ENCODE results near the gene JMJD8. TPM values are rescaled to one million over a fixed set of nuclear protein-coding genes. Genes with fewer than 3 reads are reported as not detected.

JMJD8 gene
- total and polyA plus RNA-seq, 10 donors, result 24.9 to 58.7 (median 35.9) TPM

DNA sequence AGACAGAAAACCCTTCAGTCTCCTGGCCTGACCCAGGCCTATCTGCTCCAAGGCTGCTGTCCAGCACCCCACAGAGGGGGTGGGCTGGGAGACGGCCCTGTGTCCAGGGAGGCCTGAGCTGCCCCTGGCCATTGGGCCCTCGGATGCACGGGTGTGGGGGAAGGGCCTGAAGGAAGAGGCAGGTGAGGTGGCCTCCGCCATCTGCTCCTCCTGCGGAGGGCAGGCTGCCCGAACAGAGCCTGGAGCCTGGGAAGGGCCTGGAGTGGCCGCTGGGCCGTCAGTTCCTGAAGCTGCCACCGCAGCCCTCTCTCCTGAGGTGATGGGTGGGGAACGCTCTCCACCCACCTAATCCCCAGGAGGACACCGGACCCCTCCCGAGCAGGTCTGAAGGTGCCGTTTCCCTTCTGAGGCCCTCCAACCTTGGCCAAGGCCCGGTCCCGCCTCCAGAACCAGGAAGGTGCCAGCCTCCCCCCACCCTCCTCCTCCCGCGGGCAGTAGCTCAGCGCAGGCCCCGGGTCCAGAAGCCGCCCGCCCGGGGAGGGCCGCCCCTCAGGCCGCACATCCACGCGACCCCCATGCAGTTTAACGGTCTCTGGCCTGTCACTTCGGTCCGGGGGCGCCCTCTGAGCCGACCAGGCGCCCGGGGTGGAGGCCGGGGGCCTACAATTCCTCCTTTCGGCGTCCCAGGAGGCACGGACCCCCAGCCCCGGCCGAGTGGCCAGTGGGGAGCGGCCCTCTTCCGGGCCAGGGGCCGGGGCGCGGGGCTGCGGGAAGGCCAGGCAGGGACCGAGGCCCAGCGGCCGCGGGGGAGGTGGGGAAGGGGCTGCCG lies 20.6 kb upstream of the JMJD8 start:
- DNase-seq, result no peak
- H3K4me1 ChIP-seq, result peaks cover 0 to 40% (median 22%) of the 10 kb centered on the region in 6 donors
- H3K36me3 ChIP-seq, result no peaks in the 10 kb centered on the region
- peak overlapping the region in 1 of 8 donors; percentile 48 for H3K4me3 ChIP-seq
- no peaks in the 10 kb centered on the region for H3K9me3 ChIP-seq
- H3K27ac ChIP-seq, result no peak overlapping the region
- H3K27me3 ChIP-seq (replicated peaks in 1 of 7), result peaks cover 6 to 100% (median 96%) of the 10 kb centered on the region in 7 donors
- intact Hi-C loops (cut with DNase I; ENCODE audit: low total_unique reads), result no loop called here
- TF ChIP-seq POLR2A (IDR thresholded peaks at IDR 0.05) (no peak), POLR2AphosphoS5 (IDR thresholded peaks at IDR 0.05) (no peak)
- TF ChIP-seq, protein P1, sequence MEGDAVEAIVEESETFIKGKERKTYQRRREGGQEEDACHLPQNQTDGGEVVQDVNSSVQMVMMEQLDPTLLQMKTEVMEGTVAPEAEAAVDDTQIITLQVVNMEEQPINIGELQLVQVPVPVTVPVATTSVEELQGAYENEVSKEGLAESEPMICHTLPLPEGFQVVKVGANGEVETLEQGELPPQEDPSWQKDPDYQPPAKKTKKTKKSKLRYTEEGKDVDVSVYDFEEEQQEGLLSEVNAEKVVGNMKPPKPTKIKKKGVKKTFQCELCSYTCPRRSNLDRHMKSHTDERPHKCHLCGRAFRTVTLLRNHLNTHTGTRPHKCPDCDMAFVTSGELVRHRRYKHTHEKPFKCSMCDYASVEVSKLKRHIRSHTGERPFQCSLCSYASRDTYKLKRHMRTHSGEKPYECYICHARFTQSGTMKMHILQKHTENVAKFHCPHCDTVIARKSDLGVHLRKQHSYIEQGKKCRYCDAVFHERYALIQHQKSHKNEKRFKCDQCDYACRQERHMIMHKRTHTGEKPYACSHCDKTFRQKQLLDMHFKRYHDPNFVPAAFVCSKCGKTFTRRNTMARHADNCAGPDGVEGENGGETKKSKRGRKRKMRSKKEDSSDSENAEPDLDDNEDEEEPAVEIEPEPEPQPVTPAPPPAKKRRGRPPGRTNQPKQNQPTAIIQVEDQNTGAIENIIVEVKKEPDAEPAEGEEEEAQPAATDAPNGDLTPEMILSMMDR (IDR thresholded peaks at IDR 0.05 in 8 of 11, conservative IDR thresholded peaks at IDR 0.05 in 3 of 11), result no peak
- WGBS, 5 donors, result 8 to 15% (median 14%) methylated on average over 11 to 50 of the region's 50 CpGs

DNA sequence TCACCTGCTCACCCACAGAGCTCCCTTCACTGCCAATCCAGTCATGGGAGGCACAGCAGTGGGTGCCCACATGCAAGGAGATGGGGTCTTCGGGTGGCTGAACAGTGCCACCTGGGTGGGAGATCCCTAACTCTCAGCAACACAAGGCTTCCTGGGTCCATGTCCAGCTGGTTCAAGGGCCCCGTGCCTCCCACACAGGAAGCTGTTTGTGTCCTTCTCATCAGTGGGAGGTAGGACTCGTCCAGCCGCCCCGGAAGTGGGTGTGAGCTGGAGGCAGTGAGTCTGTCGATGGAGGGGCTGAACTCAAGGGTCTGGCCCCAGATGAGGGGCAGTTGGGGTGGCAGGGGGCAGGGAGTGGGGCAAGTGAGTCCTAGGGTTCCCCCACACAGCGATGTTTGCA lies 19.9 kb upstream of the JMJD8 start:
- 54 to 80% (median 68%) methylated on average over 1 to 7 of the region's 7 CpGs for WGBS, 5 donors
- H3K4me1 ChIP-seq, result peaks cover 0 to 46% (median 22%) of the 10 kb centered on the region in 6 donors
- no peak overlapping the region for H3K27ac ChIP-seq
- H3K36me3 ChIP-seq, result no peaks in the 10 kb centered on the region
- H3K27me3 ChIP-seq (replicated peaks in 1 of 7), result peaks cover 6 to 100% (median 96%) of the 10 kb centered on the region in 7 donors
- no peak for DNase-seq
- TF ChIP-seq, protein P1 (IDR thresholded peaks at IDR 0.05 in 8 of 11, conservative IDR thresholded peaks at IDR 0.05 in 3 of 11), result no peak
- TF ChIP-seq POLR2A (IDR thresholded peaks at IDR 0.05) (no peak), POLR2AphosphoS5 (IDR thresholded peaks at IDR 0.05) (no peak)
- no peaks in the 10 kb centered on the region for H3K9me3 ChIP-seq
- H3K4me3 ChIP-seq, result no peak overlapping the region
- intact Hi-C loops (cut with DNase I; ENCODE audit: low total_unique reads), result no loop called here

DNA sequence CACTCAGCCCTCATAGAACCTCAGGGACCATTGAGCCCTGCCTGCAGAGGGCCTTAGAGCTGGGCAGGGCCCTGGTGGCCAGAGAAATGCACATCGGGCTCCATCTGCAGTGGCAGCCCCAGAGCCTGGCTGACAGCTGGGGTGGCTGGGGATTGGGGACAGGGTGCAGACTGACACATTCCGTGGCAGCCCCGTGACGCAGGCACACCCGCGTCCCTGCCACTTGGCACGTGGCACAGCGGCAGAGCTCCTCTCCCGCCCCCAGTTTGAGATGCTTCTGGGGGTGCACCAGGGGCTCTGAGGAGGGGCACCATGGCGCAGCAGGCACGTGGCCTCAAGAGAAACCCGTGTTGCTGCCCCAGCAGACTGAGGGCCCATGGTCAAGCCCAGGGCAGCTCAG lies 19.3 kb upstream of the JMJD8 start:
- 67 to 82% (median 81%) methylated on average over 1 to 12 of the region's 12 CpGs for WGBS, 5 donors

DNA sequence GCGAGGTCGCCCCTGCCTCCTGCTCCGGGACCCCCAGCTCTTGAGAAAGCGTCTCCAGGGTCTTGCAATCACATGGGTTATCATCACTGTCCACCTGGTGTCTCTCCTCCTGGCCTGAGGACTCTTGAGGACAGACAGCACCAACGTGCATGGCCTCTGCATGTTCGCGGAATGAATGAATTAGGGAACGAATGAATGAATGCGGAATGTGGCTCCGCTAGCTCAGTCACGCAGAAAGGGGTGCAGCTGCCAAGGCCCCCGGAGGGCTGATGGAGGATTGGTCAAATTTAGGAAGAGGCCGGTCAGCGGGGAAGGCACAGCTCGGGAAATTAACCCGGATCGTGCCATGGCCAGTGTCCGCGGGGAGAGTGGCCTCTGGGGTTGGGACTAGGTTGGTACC lies 18.2 kb upstream of the JMJD8 start:
- Histone ChIP-seq H3K4me3 (no peak overlapping the region), H3K4me1 (peaks cover 0 to 46% (median 22%) of the 10 kb centered on the region in 6 donors), H3K27ac (no peak overlapping the region), H3K27me3 (replicated peaks in 1 of 7) (peaks cover 6 to 100% (median 82%) of the 10 kb centered on the region in 7 donors), H3K9me3 (no peaks in the 10 kb centered on the region), H3K36me3 (no peaks in the 10 kb centered on the region)
- TF ChIP-seq, protein P1 (IDR thresholded peaks at IDR 0.05 in 8 of 11, conservative IDR thresholded peaks at IDR 0.05 in 3 of 11), result no peak
- TF ChIP-seq POLR2AphosphoS5 (IDR thresholded peaks at IDR 0.05) (no peak), POLR2A (IDR thresholded peaks at IDR 0.05) (no peak)
- 85 to 88% (median 86%) methylated on average over 19 of the region's 19 CpGs for WGBS, 5 donors
- intact Hi-C loops (cut with DNase I; ENCODE audit: low total_unique reads), result no loop called here
- no peak for DNase-seq

More for the DNA sequence above, 19.3 kb upstream of the JMJD8 start:
- DNase-seq, result no peak
- Histone ChIP-seq H3K27me3 (replicated peaks in 1 of 7) (peaks cover 6 to 99% (median 91%) of the 10 kb centered on the region in 7 donors), H3K9me3 (no peaks in the 10 kb centered on the region), H3K4me3 (no peak overlapping the region), H3K27ac (no peak overlapping the region), H3K36me3 (no peaks in the 10 kb centered on the region), H3K4me1 (peaks cover 0 to 46% (median 22%) of the 10 kb centered on the region in 6 donors)
- TF ChIP-seq, protein P1 (IDR thresholded peaks at IDR 0.05 in 8 of 11, conservative IDR thresholded peaks at IDR 0.05 in 3 of 11), result no peak
- no peak for TF ChIP-seq POLR2A (IDR thresholded peaks at IDR 0.05)
- no peak for TF ChIP-seq POLR2AphosphoS5 (IDR thresholded peaks at IDR 0.05)
- intact Hi-C loops (cut with DNase I; ENCODE audit: low total_unique reads), result no loop called here

Data from spleen (tissue), 11 donors.